A549 treated with dexamethasone at 1 μM for 4 hours (cell line): ENCODE measurements around the gene ZSCAN2. TPM values are rescaled to one million over a fixed set of nuclear protein-coding genes. Genes with fewer than 3 reads are reported as not detected.

Experiments used
- total RNA-seq: library from RNA; stranded (reverse); fragments of 200-300 nt; extraction: Qiagen RNA extraction; gene quantifications from 5 replicates; pipeline ENCODE4 v1.2.3, GENCODE V29; 2022

Gene ZSCAN2
- 10.7 to 13.9 TPM (median 13.2 TPM) in 5 replicates for total RNA-seq

GRCh38 chr15:84600687-84601554 lies at the start of gene ZSCAN2:
Gene ZSCAN2 (plus strand): TSS chr15:84601009. CDS start chr15:84603928, 2,919 bp downstream.

GRCh38 chr15:84653910-84654688 lies 53.3 kb downstream of the ZSCAN2 start, which contains the start of gene WDR73:
Gene WDR73 (minus strand): TSS chr15:84654283. CDS start chr15:84654274, 9 bp downstream.

GRCh38 chr15:84658080-84658787 lies 57.4 kb downstream of the ZSCAN2 start, which contains the start of gene NMB:
Gene NMB (minus strand): TSS chr15:84658199. CDS start chr15:84658152, 47 bp downstream.

Other genes with a start within 250 kb of the ZSCAN2 start
- gene WDR73, start 53.3 kb downstream of the ZSCAN2 start, total RNA-seq, result 32.2 to 36.8 TPM (median 33.3 TPM) in 5 replicates
- 16.9 to 23.0 TPM (median 19.2 TPM) in 5 replicates for gene NMB, start 57.2 kb downstream of the ZSCAN2 start, total RNA-seq
- gene SEC11A, start 115.1 kb downstream of the ZSCAN2 start, total RNA-seq, result 333 to 435 TPM (median 351 TPM) in 5 replicates
- gene ZNF592, start 147.6 kb downstream of the ZSCAN2 start, total RNA-seq, result 13.4 to 24.5 TPM (median 22.9 TPM) in 5 replicates
- gene ALPK3, start 216.3 kb downstream of the ZSCAN2 start, total RNA-seq, result 0.03 to 0.22 TPM (median 0.10 TPM) in 5 replicates